Measurements from ENCODE around the gene KLHL6.

Gene KLHL6

GRCh38 chr3:183488343-183488742 is 67.2 kb downstream of the KLHL6 start:
- in situ Hi-C loops (cut with MboI; ENCODE audit: low sequenced_read_pairs) = no loop called here

- in situ Hi-C loops (cut with MboI; ENCODE audit: low sequenced_read_pairs) = no loop called here
Observed at GRCh38 chr3:183487896-183488295, 67.6 kb downstream of the KLHL6 start.

GRCh38 chr3:183487016-183487415 is 68.5 kb downstream of the KLHL6 start:
- in situ Hi-C loops (cut with MboI; ENCODE audit: low sequenced_read_pairs) = no loop called here

- in situ Hi-C loops (cut with MboI; ENCODE audit: low sequenced_read_pairs) = no loop called here
Observed at GRCh38 chr3:183486472-183486871, 69.0 kb downstream of the KLHL6 start.

GRCh38 chr3:183485585-183485984 is 69.9 kb downstream of the KLHL6 start:
- in situ Hi-C loops (cut with MboI; ENCODE audit: low sequenced_read_pairs) = no loop called here

- in situ Hi-C loops (cut with MboI; ENCODE audit: low sequenced_read_pairs) = no loop called here
Observed at GRCh38 chr3:183485093-183485492, 70.4 kb downstream of the KLHL6 start.

- in situ Hi-C loops (cut with MboI; ENCODE audit: low sequenced_read_pairs) = no loop called here
Observed at GRCh38 chr3:183484431-183485075, 71.0 kb downstream of the KLHL6 start.

- in situ Hi-C loops (cut with MboI; ENCODE audit: low sequenced_read_pairs) = no loop called here
Observed at GRCh38 chr3:183481582-183481981, 73.9 kb downstream of the KLHL6 start.

- in situ Hi-C loops (cut with MboI; ENCODE audit: low sequenced_read_pairs) = loop anchor here (10.0 kb wide), 1 partner anchor 286 kb away; no protein-coding TSS in a partner anchor
Observed at GRCh38 chr3:183478501-183478900, 77.0 kb downstream of the KLHL6 start.

GRCh38 chr3:183477801-183478456 is 77.6 kb downstream of the KLHL6 start:
- in situ Hi-C loops (cut with MboI; ENCODE audit: low sequenced_read_pairs) = loop anchor here (10.0 kb wide), 1 partner anchor 287 kb away; no protein-coding TSS in a partner anchor

- in situ Hi-C loops (cut with MboI; ENCODE audit: low sequenced_read_pairs) = loop anchor here (10.0 kb wide), 1 partner anchor 289 kb away; no protein-coding TSS in a partner anchor
Observed at GRCh38 chr3:183475764-183476162, 79.7 kb downstream of the KLHL6 start.

- in situ Hi-C loops (cut with MboI; ENCODE audit: low sequenced_read_pairs) = loop anchor here (10.0 kb wide), 1 partner anchor 290 kb away; no protein-coding TSS in a partner anchor
Observed at GRCh38 chr3:183475016-183475763, 80.3 kb downstream of the KLHL6 start.

- in situ Hi-C loops (cut with MboI; ENCODE audit: low sequenced_read_pairs) = loop anchor here (10.0 to 25.0 kb wide), 2 partner anchors 291 to 813 kb away; partner anchors contain the start of genes ECE2 and PSMD2
Observed at GRCh38 chr3:183473969-183474368, 81.5 kb downstream of the KLHL6 start.

- in situ Hi-C loops (cut with MboI; ENCODE audit: low sequenced_read_pairs) = loop anchor here (10.0 to 25.0 kb wide), 2 partner anchors 293 to 815 kb away; partner anchors contain the start of genes ECE2 and PSMD2
Observed at GRCh38 chr3:183472155-183472554, 83.4 kb downstream of the KLHL6 start.

GRCh38 chr3:183468424-183468823 is 87.1 kb downstream of the KLHL6 start:
- in situ Hi-C loops (cut with MboI; ENCODE audit: low sequenced_read_pairs) = loop anchor here (25.0 kb wide), 1 partner anchor 819 kb away; the partner anchor contains the start of genes ECE2 and PSMD2

GRCh38 chr3:183466575-183466974 is 88.9 kb downstream of the KLHL6 start:
- in situ Hi-C loops (cut with MboI; ENCODE audit: low sequenced_read_pairs) = loop anchor here (25.0 kb wide), 1 partner anchor 821 kb away; the partner anchor contains the start of genes ECE2 and PSMD2

- in situ Hi-C loops (cut with MboI; ENCODE audit: low sequenced_read_pairs) = loop anchor here (25.0 kb wide), 1 partner anchor 822 kb away; the partner anchor contains the start of genes ECE2 and PSMD2
Observed at GRCh38 chr3:183465710-183466109, 89.8 kb downstream of the KLHL6 start.

GRCh38 chr3:183464480-183464879 is 91.0 kb downstream of the KLHL6 start:
- in situ Hi-C loops (cut with MboI; ENCODE audit: low sequenced_read_pairs) = loop anchor here (25.0 kb wide), 1 partner anchor 823 kb away; the partner anchor contains the start of genes ECE2 and PSMD2

- in situ Hi-C loops (cut with MboI; ENCODE audit: low sequenced_read_pairs) = loop anchor here (25.0 kb wide), 1 partner anchor 827 kb away; the partner anchor contains the start of genes ECE2 and PSMD2
Observed at GRCh38 chr3:183460081-183461055, 95.1 kb downstream of the KLHL6 start.

GRCh38 chr3:183455089-183455488 is 100.4 kb downstream of the KLHL6 start:
- in situ Hi-C loops (cut with MboI; ENCODE audit: low sequenced_read_pairs) = loop anchor here (25.0 kb wide), 1 partner anchor 832 kb away; the partner anchor contains the start of genes ECE2 and PSMD2

All from HL-60/S4 treated with retinoic acid at 250 ng/mL for 4 days and 3 days (cell line).